Panc1 (cell line): ENCODE results near the gene TRIM3. TPM values are rescaled to one million over a fixed set of nuclear protein-coding genes. Genes with fewer than 3 reads are reported as not detected.

Experiments used
- ATAC-seq: fragments of 200-7000 bp; cut with Tn5 transposase; 2 replicates; pipeline ENCODE4 v1.9.1; 2020; ENCODE audit warnings: mild to moderate bottlenecking, moderate library complexity
- BruUV-seq: library from RNA; stranded (reverse); fragments of 400-500 nt; replicated peaks from 2 replicates; lab custom pipeline; 2021; lab: Mats Ljungman, UMichigan
- CTCF ChIA-PET: fragments of 300-600 bp; sonication (Branson Sonifier 250); formaldehyde crosslinking; loops from one replicate; lab custom pipeline; 2022; ENCODE audit warnings: antibody characterized with exemption; lab: Charles Lee
- POLR2A ChIA-PET: fragments of 300-600 bp; sonication (Branson Sonifier 250); formaldehyde crosslinking; loops from one replicate; lab custom pipeline; 2022; ENCODE audit warnings: antibody characterized with exemption; lab: Charles Lee
- DNase-seq: peaks from one replicate; pipeline ENCODE4 v3.0.0-alpha.2; 2010; ENCODE audit warnings: low read depth, low spot score
- H3K27ac ChIP-seq: 2 replicates; pipeline ENCODE4 v1.5.1; 2011; ENCODE audit warnings: mild to moderate bottlenecking, low read length, inconsistent platforms
- H3K27me3 ChIP-seq: fragments of 200-500 bp; sonication (Bioruptor generic); 2 replicates; pipeline ENCODE4 v1.6.0; 2014; ENCODE audit warnings: low read length, inconsistent platforms; ENCODE audit not compliant: control insufficient read depth, insufficient read depth
- H3K36me3 ChIP-seq: fragments of 200-500 bp; sonication (Bioruptor generic); 2 replicates; pipeline ENCODE4 v1.5.1; 2014; ENCODE audit warnings: inconsistent platforms, mild to moderate bottlenecking, low read length, moderate library complexity; ENCODE audit not compliant: control insufficient read depth, insufficient read depth
- H3K4me1 ChIP-seq: 2 replicates; pipeline ENCODE4 v1.5.1; 2011; ENCODE audit warnings: inconsistent platforms, mild to moderate bottlenecking, low read length, moderate library complexity; ENCODE audit not compliant: control insufficient read depth, insufficient read depth
- H3K4me3 ChIP-seq, 2 experiments: 2 replicates each; pipeline ENCODE4 v1.5.1; 2011 to 2012; ENCODE audit warnings: low read depth in 2 of 2, low read length in 2 of 2, mild to moderate bottlenecking in 2 of 2, inconsistent platforms in 1 of 2, moderate library complexity in 1 of 2
- H3K9me3 ChIP-seq: fragments of 200-500 bp; sonication (Bioruptor generic); 2 replicates; pipeline ENCODE4 v1.5.1; 2014; ENCODE audit warnings: low read depth, mild to moderate bottlenecking, inconsistent platforms, low read length, moderate library complexity; ENCODE audit not compliant: control insufficient read depth, insufficient read depth
- CTCF ChIP-seq: fragments of 450-650 bp; IDR thresholded peaks from 2 replicates; pipeline ENCODE4 v1.5.1; 2017; ENCODE audit warnings: mild to moderate bottlenecking
- POLR2AphosphoS5 ChIP-seq: IDR thresholded peaks from 2 replicates; pipeline ENCODE4 v1.6.1; 2012; ENCODE audit warnings: mild to moderate bottlenecking, low read depth, low read length, moderate library complexity
- SIN3A ChIP-seq: IDR thresholded peaks from 2 replicates; pipeline ENCODE4 v1.6.1; 2012; ENCODE audit warnings: low read depth, mild to moderate bottlenecking, low read length, moderate library complexity, borderline replicate concordance; ENCODE audit not compliant: insufficient read depth
- TCF7L2 ChIP-seq: IDR thresholded peaks from 2 replicates; pipeline ENCODE4 v1.6.1; 2011; ENCODE audit warnings: mild to moderate bottlenecking, low read depth, low read length, inconsistent platforms
- in situ Hi-C: cut with HindIII; loops from 2 replicates; pipeline ENCODE4 v1.10.0; 2016; ENCODE audit warnings: low sequenced_read_pairs, low pct_unique_long_range_greater_than_20kb
- intact Hi-C: fragments of 100-400 bp; cut with micrococcal nuclease; formaldehyde crosslinking; loops from one replicate; pipeline ENCODE4 v1.10.0; 2022; ENCODE audit not compliant: unreplicated experiment
- total RNA-seq: library from RNA; stranded (reverse); gene quantifications from one replicate; pipeline ENCODE4 v1.2.1, GENCODE V29; 2021; ENCODE audit not compliant: unreplicated experiment
- TF ChIP-seq, protein P1 (sequence below), 2 experiments: IDR thresholded peaks; 2 replicates each; pipeline ENCODE4 v1.6.1; 2011 to 2012; ENCODE audit warnings: low read depth in 2 of 2, control low read depth in 1 of 2, low read length in 1 of 2, mild to moderate bottlenecking in 1 of 2, moderate library complexity in 1 of 2; ENCODE audit not compliant: insufficient read depth in 1 of 2

The TRIM3 gene
- total RNA-seq, 1 experiment from 2014 or later: 35.4 TPM

DNA sequence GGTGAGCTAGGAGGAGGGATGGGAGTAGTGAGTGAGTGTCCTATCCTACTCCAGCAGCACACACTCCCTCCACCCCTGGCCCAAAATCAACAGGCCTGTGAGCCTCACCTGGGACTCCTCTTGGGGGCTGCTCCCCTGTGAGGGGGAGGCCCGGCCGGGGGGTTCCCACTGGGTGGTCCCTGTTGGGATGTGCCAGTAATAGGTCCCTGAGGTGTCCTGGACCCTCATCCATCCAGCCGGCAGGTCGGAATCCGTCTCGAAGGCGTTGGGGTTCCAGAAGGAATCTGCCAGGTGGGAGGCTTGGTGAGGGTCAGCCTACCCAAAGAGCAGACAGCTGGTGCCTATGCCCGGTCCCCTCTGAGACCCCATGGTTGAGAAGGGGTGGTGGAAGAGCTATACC lies 70.2 kb downstream of the TRIM3 start:
- ChIA-PET CTCF (no interaction called here), POLR2A (interaction anchor here (0.5 kb wide), 1 partner anchor 28 kb away, joined by 6 read pairs; no protein-coding TSS in a partner anchor)
- ATAC-seq (no peak), DNase-seq (no peak)
- Histone ChIP-seq H3K4me1 (no peaks in the 10 kb centered on the region), H3K36me3 (no peaks in the 10 kb centered on the region), H3K9me3 (no peaks in the 10 kb centered on the region), H3K4me3 (no peak overlapping the region), H3K27ac (no peak overlapping the region), H3K27me3 (no peaks in the 10 kb centered on the region)
- in situ Hi-C loops (no loop called here), intact Hi-C loops (no loop called here)
- TF ChIP-seq CTCF: no peak
- TF ChIP-seq, protein P1, sequence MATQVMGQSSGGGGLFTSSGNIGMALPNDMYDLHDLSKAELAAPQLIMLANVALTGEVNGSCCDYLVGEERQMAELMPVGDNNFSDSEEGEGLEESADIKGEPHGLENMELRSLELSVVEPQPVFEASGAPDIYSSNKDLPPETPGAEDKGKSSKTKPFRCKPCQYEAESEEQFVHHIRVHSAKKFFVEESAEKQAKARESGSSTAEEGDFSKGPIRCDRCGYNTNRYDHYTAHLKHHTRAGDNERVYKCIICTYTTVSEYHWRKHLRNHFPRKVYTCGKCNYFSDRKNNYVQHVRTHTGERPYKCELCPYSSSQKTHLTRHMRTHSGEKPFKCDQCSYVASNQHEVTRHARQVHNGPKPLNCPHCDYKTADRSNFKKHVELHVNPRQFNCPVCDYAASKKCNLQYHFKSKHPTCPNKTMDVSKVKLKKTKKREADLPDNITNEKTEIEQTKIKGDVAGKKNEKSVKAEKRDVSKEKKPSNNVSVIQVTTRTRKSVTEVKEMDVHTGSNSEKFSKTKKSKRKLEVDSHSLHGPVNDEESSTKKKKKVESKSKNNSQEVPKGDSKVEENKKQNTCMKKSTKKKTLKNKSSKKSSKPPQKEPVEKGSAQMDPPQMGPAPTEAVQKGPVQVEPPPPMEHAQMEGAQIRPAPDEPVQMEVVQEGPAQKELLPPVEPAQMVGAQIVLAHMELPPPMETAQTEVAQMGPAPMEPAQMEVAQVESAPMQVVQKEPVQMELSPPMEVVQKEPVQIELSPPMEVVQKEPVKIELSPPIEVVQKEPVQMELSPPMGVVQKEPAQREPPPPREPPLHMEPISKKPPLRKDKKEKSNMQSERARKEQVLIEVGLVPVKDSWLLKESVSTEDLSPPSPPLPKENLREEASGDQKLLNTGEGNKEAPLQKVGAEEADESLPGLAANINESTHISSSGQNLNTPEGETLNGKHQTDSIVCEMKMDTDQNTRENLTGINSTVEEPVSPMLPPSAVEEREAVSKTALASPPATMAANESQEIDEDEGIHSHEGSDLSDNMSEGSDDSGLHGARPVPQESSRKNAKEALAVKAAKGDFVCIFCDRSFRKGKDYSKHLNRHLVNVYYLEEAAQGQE (IDR thresholded peaks at IDR 0.05; ENCODE audit: insufficient read depth in 1 of 2, low read depth in 2 of 2, low read length in 1 of 2): no peak
- no peak for TF ChIP-seq SIN3A
- TF ChIP-seq POLR2AphosphoS5: no peak
- TF ChIP-seq TCF7L2: no peak
- BruUV-seq: no TSS peak

DNA sequence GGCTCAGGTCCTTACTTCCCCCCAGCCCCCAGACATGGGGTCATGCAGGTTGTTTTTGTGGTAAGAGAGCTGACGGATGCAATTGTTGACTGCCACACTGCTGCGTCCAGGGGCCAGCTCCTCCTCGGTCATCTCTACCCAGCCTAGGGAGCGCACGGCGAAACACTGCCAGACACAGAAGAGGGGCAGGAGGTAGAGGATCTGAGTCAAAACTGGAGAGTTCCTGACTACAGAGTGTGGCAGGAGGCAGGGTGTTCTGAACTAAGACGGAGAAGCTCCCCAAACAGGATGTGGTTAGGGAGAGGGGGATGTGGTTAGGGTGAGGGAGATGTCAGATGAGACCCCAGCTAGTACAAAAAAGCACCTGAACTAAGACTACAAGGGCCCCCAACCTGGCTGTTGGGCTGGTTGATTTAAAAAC lies 71.2 kb downstream of the TRIM3 start:
- intact Hi-C loops: no loop called here
- in situ Hi-C loops: no loop called here
- TF ChIP-seq POLR2AphosphoS5: no peak
- ATAC-seq (no peak), DNase-seq (no peak)
- Histone ChIP-seq H3K27ac (no peak overlapping the region), H3K27me3 (no peaks in the 10 kb centered on the region; the same call in 1 of the 2 replicates), H3K4me1 (no peaks in the 10 kb centered on the region), H3K4me3 (no peak overlapping the region), H3K9me3 (no peaks in the 10 kb centered on the region), H3K36me3 (no peaks in the 10 kb centered on the region)
- BruUV-seq: no TSS peak
- POLR2A ChIA-PET: no interaction called here
- CTCF ChIA-PET: interaction anchor here (1.3 kb wide), 1 partner anchor 23 kb away, joined by 5 read pairs; no protein-coding TSS in a partner anchor

DNA sequence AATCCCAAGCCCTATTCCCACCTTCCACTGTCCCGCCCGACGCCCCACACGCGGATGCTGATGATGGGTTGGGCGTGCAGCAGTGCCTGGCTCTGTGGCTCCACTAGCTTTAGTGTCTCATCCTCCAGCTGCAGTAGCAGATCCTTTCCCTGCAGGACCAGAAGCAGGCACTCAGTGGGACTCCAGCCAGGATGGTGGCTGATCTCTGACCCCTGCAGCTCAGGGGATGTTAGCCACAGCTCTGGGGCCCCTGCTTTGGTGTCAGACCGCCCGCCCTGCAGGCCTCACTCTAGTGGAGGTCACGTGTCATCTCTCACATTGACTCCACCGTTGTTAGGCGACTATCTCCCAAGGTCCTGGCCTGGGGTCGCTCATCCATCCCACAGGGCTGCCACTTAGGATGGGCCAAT lies 71.7 kb downstream of the TRIM3 start:
- no TSS peak for BruUV-seq
- TF ChIP-seq, protein P1 (IDR thresholded peaks at IDR 0.05; ENCODE audit: insufficient read depth in 1 of 2, low read depth in 2 of 2, low read length in 1 of 2): no peak
- no peak for TF ChIP-seq SIN3A
- TF ChIP-seq POLR2AphosphoS5: no peak
- TF ChIP-seq TCF7L2: no peak
- no peak for TF ChIP-seq CTCF
- ChIA-PET CTCF (interaction anchor here (1.3 kb wide), 1 partner anchor 23 kb away, joined by 5 read pairs; no protein-coding TSS in a partner anchor), POLR2A (no interaction called here)
- in situ Hi-C loops: no loop called here
- Histone ChIP-seq H3K4me3 (no peak overlapping the region), H3K27ac (no peak overlapping the region), H3K27me3 (no peaks in the 10 kb centered on the region; the same call in 1 of the 2 replicates), H3K36me3 (no peaks in the 10 kb centered on the region), H3K4me1 (no peaks in the 10 kb centered on the region), H3K9me3 (no peaks in the 10 kb centered on the region)
- intact Hi-C loops: no loop called here
- ATAC-seq (no peak), DNase-seq (no peak)
